ENCODE measurements around the gene PRCD.

The PRCD gene

GRCh38 chr17:76565728-76566612, 26.1 kb downstream of the PRCD start:
- H3K27me3 ChIP-seq (replicated peaks; ENCODE audit: control insufficient read depth, insufficient read depth, low read length, poor library complexity, severe bottlenecking): no peaks in the 10 kb centered on the region
- H3K4me3 ChIP-seq (ENCODE audit: insufficient read depth, low read depth, low read length, poor library complexity, severe bottlenecking): no peak overlapping the region
- H3K9me3 ChIP-seq (ENCODE audit: control insufficient read depth, low read length): no peaks in the 10 kb centered on the region
- H3K4me1 ChIP-seq (ENCODE audit: control insufficient read depth, insufficient read depth, low read length, poor library complexity, severe bottlenecking): peaks cover 14% of the 10 kb centered on the region
- no peak for DNase-seq
- no peak overlapping the region for H3K27ac ChIP-seq (ENCODE audit: insufficient read depth, low read length, poor library complexity, severe bottlenecking)
- H3K36me3 ChIP-seq (ENCODE audit: control insufficient read depth, insufficient read depth, low read length): peaks cover 33% of the 10 kb centered on the region

- Histone ChIP-seq H3K36me3 (ENCODE audit: control insufficient read depth, insufficient read depth, low read length) (peaks cover 28% of the 10 kb centered on the region), H3K27ac (ENCODE audit: insufficient read depth, low read length, poor library complexity, severe bottlenecking) (no peak overlapping the region), H3K4me1 (ENCODE audit: control insufficient read depth, insufficient read depth, low read length, poor library complexity, severe bottlenecking) (peaks cover 8% of the 10 kb centered on the region), H3K27me3 (replicated peaks; ENCODE audit: control insufficient read depth, insufficient read depth, low read length, poor library complexity, severe bottlenecking) (no peaks in the 10 kb centered on the region), H3K4me3 (ENCODE audit: insufficient read depth, low read depth, low read length, poor library complexity, severe bottlenecking) (no peak overlapping the region), H3K9me3 (ENCODE audit: control insufficient read depth, low read length) (no peaks in the 10 kb centered on the region)
- no peak for DNase-seq
Measured at GRCh38 chr17:76566613-76566943, 26.7 kb downstream of the PRCD start.

- peaks cover 24% of the 10 kb centered on the region for H3K36me3 ChIP-seq (ENCODE audit: control insufficient read depth, insufficient read depth, low read length)
- no peak overlapping the region for H3K27ac ChIP-seq (ENCODE audit: insufficient read depth, low read length, poor library complexity, severe bottlenecking)
- no peaks in the 10 kb centered on the region for H3K27me3 ChIP-seq (replicated peaks; ENCODE audit: control insufficient read depth, insufficient read depth, low read length, poor library complexity, severe bottlenecking)
- H3K9me3 ChIP-seq (ENCODE audit: control insufficient read depth, low read length): no peaks in the 10 kb centered on the region
- no peak for DNase-seq
- H3K4me3 ChIP-seq (ENCODE audit: insufficient read depth, low read depth, low read length, poor library complexity, severe bottlenecking): no peak overlapping the region
- peaks cover 4% of the 10 kb centered on the region for H3K4me1 ChIP-seq (ENCODE audit: control insufficient read depth, insufficient read depth, low read length, poor library complexity, severe bottlenecking)
Measured at GRCh38 chr17:76566988-76567431, 27.2 kb downstream of the PRCD start.

- no peaks in the 10 kb centered on the region for H3K9me3 ChIP-seq (ENCODE audit: control insufficient read depth, low read length)
- no peak overlapping the region for H3K27ac ChIP-seq (ENCODE audit: insufficient read depth, low read length, poor library complexity, severe bottlenecking)
- H3K4me1 ChIP-seq (ENCODE audit: control insufficient read depth, insufficient read depth, low read length, poor library complexity, severe bottlenecking): no peaks in the 10 kb centered on the region
- peaks cover 23% of the 10 kb centered on the region for H3K36me3 ChIP-seq (ENCODE audit: control insufficient read depth, insufficient read depth, low read length)
- no peaks in the 10 kb centered on the region for H3K27me3 ChIP-seq (replicated peaks; ENCODE audit: control insufficient read depth, insufficient read depth, low read length, poor library complexity, severe bottlenecking)
- no peak for DNase-seq
- H3K4me3 ChIP-seq (ENCODE audit: insufficient read depth, low read depth, low read length, poor library complexity, severe bottlenecking): no peak overlapping the region
Measured at GRCh38 chr17:76567634-76568432, 28.0 kb downstream of the PRCD start.

GRCh38 chr17:76568811-76569221, 29.0 kb downstream of the PRCD start:
- peaks cover 23% of the 10 kb centered on the region for H3K36me3 ChIP-seq (ENCODE audit: control insufficient read depth, insufficient read depth, low read length)
- DNase-seq: no peak
- H3K27me3 ChIP-seq (replicated peaks; ENCODE audit: control insufficient read depth, insufficient read depth, low read length, poor library complexity, severe bottlenecking): no peaks in the 10 kb centered on the region
- H3K27ac ChIP-seq (ENCODE audit: insufficient read depth, low read length, poor library complexity, severe bottlenecking): no peak overlapping the region
- no peaks in the 10 kb centered on the region for H3K4me1 ChIP-seq (ENCODE audit: control insufficient read depth, insufficient read depth, low read length, poor library complexity, severe bottlenecking)
- H3K9me3 ChIP-seq (ENCODE audit: control insufficient read depth, low read length): no peaks in the 10 kb centered on the region
- no peak overlapping the region for H3K4me3 ChIP-seq (ENCODE audit: insufficient read depth, low read depth, low read length, poor library complexity, severe bottlenecking)

- no peak for DNase-seq
- Histone ChIP-seq H3K27ac (ENCODE audit: insufficient read depth, low read length, poor library complexity, severe bottlenecking) (no peak overlapping the region), H3K9me3 (ENCODE audit: control insufficient read depth, low read length) (no peaks in the 10 kb centered on the region), H3K27me3 (replicated peaks; ENCODE audit: control insufficient read depth, insufficient read depth, low read length, poor library complexity, severe bottlenecking) (no peaks in the 10 kb centered on the region), H3K4me3 (ENCODE audit: insufficient read depth, low read depth, low read length, poor library complexity, severe bottlenecking) (no peak overlapping the region), H3K36me3 (ENCODE audit: control insufficient read depth, insufficient read depth, low read length) (peaks cover 18% of the 10 kb centered on the region), H3K4me1 (ENCODE audit: control insufficient read depth, insufficient read depth, low read length, poor library complexity, severe bottlenecking) (no peaks in the 10 kb centered on the region)
Measured at GRCh38 chr17:76569607-76570279, 29.9 kb downstream of the PRCD start.

GRCh38 chr17:76570457-76570856, 30.6 kb downstream of the PRCD start:
- Histone ChIP-seq H3K9me3 (ENCODE audit: control insufficient read depth, low read length) (no peaks in the 10 kb centered on the region), H3K4me1 (ENCODE audit: control insufficient read depth, insufficient read depth, low read length, poor library complexity, severe bottlenecking) (no peaks in the 10 kb centered on the region), H3K36me3 (ENCODE audit: control insufficient read depth, insufficient read depth, low read length) (peaks cover 10% of the 10 kb centered on the region), H3K27ac (ENCODE audit: insufficient read depth, low read length, poor library complexity, severe bottlenecking) (no peak overlapping the region), H3K27me3 (replicated peaks; ENCODE audit: control insufficient read depth, insufficient read depth, low read length, poor library complexity, severe bottlenecking) (no peaks in the 10 kb centered on the region), H3K4me3 (ENCODE audit: insufficient read depth, low read depth, low read length, poor library complexity, severe bottlenecking) (no peak overlapping the region)
- DNase-seq: no peak

GRCh38 chr17:76570877-76571471, 31.1 kb downstream of the PRCD start:
- H3K27ac ChIP-seq (ENCODE audit: insufficient read depth, low read length, poor library complexity, severe bottlenecking): no peak overlapping the region
- peaks cover 8% of the 10 kb centered on the region for H3K36me3 ChIP-seq (ENCODE audit: control insufficient read depth, insufficient read depth, low read length)
- DNase-seq: no peak
- no peaks in the 10 kb centered on the region for H3K27me3 ChIP-seq (replicated peaks; ENCODE audit: control insufficient read depth, insufficient read depth, low read length, poor library complexity, severe bottlenecking)
- H3K9me3 ChIP-seq (ENCODE audit: control insufficient read depth, low read length): no peaks in the 10 kb centered on the region
- no peaks in the 10 kb centered on the region for H3K4me1 ChIP-seq (ENCODE audit: control insufficient read depth, insufficient read depth, low read length, poor library complexity, severe bottlenecking)
- no peak overlapping the region for H3K4me3 ChIP-seq (ENCODE audit: insufficient read depth, low read depth, low read length, poor library complexity, severe bottlenecking)

- no peak for DNase-seq
- Histone ChIP-seq H3K36me3 (ENCODE audit: control insufficient read depth, insufficient read depth, low read length) (no peaks in the 10 kb centered on the region), H3K4me1 (ENCODE audit: control insufficient read depth, insufficient read depth, low read length, poor library complexity, severe bottlenecking) (no peaks in the 10 kb centered on the region), H3K27me3 (replicated peaks; ENCODE audit: control insufficient read depth, insufficient read depth, low read length, poor library complexity, severe bottlenecking) (no peaks in the 10 kb centered on the region), H3K9me3 (ENCODE audit: control insufficient read depth, low read length) (no peaks in the 10 kb centered on the region), H3K27ac (ENCODE audit: insufficient read depth, low read length, poor library complexity, severe bottlenecking) (no peak overlapping the region), H3K4me3 (ENCODE audit: insufficient read depth, low read depth, low read length, poor library complexity, severe bottlenecking) (no peak overlapping the region)
Measured at GRCh38 chr17:76572201-76572910, 32.5 kb downstream of the PRCD start.

Data from effector memory CD4-positive, alpha-beta T cell (primary cell).